ENCODE results near the gene RGS9BP. TPM values are rescaled to one million over a fixed set of nuclear protein-coding genes. Genes with fewer than 3 reads are reported as not detected.

The RGS9BP gene
- total RNA-seq, 2 experiments from 2014 or later: 0.14 TPM; not detected in 1

DNA sequence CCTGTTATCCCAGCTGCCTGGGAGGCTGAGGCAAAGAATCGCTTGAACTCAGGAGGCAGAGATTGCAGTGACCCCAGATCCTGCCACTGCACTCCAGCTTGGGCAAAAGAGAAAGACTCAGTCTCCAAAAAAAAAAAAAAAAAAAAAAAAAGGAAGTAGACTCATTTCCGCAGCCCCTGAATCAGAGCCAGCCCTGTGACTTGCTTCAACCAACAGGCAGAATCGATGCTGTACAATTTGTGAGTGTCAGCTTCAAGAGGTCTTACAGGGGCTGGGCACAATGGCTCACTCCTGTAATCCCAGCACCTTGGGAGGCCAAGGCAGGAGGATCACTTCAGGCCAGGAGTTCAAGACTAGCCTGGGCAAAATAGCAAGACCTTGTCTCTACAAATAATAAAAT is 13.5 kb upstream of the RGS9BP start:
- ATAC-seq (ENCODE audit: poor library complexity) (no peak), DNase-seq (no peak)
- Mint-ChIP-seq H3K4me1 (ENCODE audit: low read depth) (peaks cover 11% of the 10 kb centered on the region), H3K27ac (no peak overlapping the region), H3K36me3 (ENCODE audit: low read depth) (peaks cover 20% of the 10 kb centered on the region), H3K4me3 (no peak overlapping the region), H3K9me3 (no peaks in the 10 kb centered on the region), H3K27me3 (no peaks in the 10 kb centered on the region)
- no peak overlapping the region for H3K4me3 ChIP-seq (ENCODE audit: low read length)
- no peaks in the 10 kb centered on the region for H3K9me3 ChIP-seq (ENCODE audit: control insufficient read depth in 1 of 2, insufficient read depth in 1 of 2, low read length in 2 of 2)
- H3K27me3 ChIP-seq (ENCODE audit: control insufficient read depth in 1 of 2, insufficient read depth in 2 of 2, low read length in 2 of 2): no peaks in the 10 kb centered on the region
- POLR2A ChIA-PET: no interaction called here
- peaks cover 24% of the 10 kb centered on the region for H3K36me3 ChIP-seq (ENCODE audit: insufficient read depth, low read length)
- CTCF ChIA-PET: no interaction called here
- no peak overlapping the region for H3K27ac ChIP-seq (ENCODE audit: low read depth in 1 of 2, low read length in 2 of 2)
- no peaks in the 10 kb centered on the region for H3K4me1 ChIP-seq (ENCODE audit: insufficient read depth, low read length)
- TF ChIP-seq, protein P1, sequence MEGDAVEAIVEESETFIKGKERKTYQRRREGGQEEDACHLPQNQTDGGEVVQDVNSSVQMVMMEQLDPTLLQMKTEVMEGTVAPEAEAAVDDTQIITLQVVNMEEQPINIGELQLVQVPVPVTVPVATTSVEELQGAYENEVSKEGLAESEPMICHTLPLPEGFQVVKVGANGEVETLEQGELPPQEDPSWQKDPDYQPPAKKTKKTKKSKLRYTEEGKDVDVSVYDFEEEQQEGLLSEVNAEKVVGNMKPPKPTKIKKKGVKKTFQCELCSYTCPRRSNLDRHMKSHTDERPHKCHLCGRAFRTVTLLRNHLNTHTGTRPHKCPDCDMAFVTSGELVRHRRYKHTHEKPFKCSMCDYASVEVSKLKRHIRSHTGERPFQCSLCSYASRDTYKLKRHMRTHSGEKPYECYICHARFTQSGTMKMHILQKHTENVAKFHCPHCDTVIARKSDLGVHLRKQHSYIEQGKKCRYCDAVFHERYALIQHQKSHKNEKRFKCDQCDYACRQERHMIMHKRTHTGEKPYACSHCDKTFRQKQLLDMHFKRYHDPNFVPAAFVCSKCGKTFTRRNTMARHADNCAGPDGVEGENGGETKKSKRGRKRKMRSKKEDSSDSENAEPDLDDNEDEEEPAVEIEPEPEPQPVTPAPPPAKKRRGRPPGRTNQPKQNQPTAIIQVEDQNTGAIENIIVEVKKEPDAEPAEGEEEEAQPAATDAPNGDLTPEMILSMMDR (IDR thresholded peaks at IDR 0.05): no peak
- intact Hi-C loops (cut with DNase I, micrococcal nuclease): no loop called here

DNA sequence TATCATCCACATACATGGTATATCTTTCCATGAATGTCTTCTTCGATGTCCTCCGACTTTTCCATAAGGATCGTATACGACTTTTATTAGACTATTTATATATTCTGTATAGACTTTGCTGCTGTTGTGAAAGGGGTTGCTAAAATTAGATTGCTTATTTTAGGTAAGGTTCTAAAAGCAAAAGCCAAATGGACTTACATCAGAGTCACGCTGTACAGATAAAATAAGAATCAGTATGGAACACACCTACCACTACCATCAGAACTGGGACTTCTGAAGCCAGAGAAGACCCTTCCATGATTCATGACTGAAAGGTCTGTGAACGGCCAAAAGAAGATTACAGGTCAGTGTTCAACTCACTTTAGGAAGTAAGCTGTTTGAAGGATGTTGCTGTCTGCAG is 9.6 kb upstream of the RGS9BP start:
- intact Hi-C loops (cut with DNase I, micrococcal nuclease): no loop called here
- no peaks in the 10 kb centered on the region for H3K9me3 ChIP-seq (ENCODE audit: control insufficient read depth in 1 of 2, insufficient read depth in 1 of 2, low read length in 2 of 2)
- no peak for ATAC-seq (ENCODE audit: poor library complexity)
- H3K36me3 ChIP-seq (ENCODE audit: insufficient read depth, low read length): peaks cover 7% of the 10 kb centered on the region
- CTCF ChIA-PET: no interaction called here
- Mint-ChIP-seq H3K9me3 (no peaks in the 10 kb centered on the region), H3K36me3 (ENCODE audit: low read depth) (peaks cover 21% of the 10 kb centered on the region), H3K4me1 (ENCODE audit: low read depth) (peaks cover 27% of the 10 kb centered on the region), H3K27me3 (no peaks in the 10 kb centered on the region), H3K4me3 (no peak overlapping the region), H3K27ac (no peak overlapping the region)
- no peaks in the 10 kb centered on the region for H3K27me3 ChIP-seq (ENCODE audit: control insufficient read depth in 1 of 2, insufficient read depth in 2 of 2, low read length in 2 of 2)
- H3K4me1 ChIP-seq (ENCODE audit: insufficient read depth, low read length): peaks cover 12% of the 10 kb centered on the region
- DNase-seq: no peak
- H3K4me3 ChIP-seq (ENCODE audit: low read length): no peak overlapping the region
- TF ChIP-seq, protein P1 (IDR thresholded peaks at IDR 0.05): no peak
- no peak overlapping the region for H3K27ac ChIP-seq (ENCODE audit: low read depth in 1 of 2, low read length in 2 of 2)
- POLR2A ChIA-PET: interaction anchor here (1.3 kb wide), 1 partner anchor 9 kb away, joined by 4 read pairs; the partner anchor contains the start of gene ANKRD27

DNA sequence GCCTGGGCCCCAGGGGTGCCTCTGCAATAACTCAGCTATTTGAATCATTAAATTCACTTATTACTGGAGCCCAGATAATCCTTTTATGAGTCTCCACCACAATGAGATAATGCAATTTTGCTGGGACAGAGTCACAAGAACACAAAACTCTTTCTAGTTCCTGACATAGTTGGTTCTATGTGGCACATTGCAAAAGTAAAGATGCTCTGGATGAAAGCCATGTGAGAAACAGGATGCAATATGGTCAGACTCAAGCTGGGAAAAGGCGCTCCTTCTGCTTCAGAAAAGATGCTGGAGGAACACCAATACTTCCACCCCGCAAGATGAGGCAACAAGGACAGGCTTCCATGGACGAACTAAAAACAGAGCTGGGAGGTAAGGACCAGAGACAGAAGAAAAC is 6.3 kb upstream of the RGS9BP start:
- H3K9me3 Mint-ChIP-seq: no peaks in the 10 kb centered on the region
- ATAC-seq (ENCODE audit: poor library complexity) (no peak), DNase-seq (no peak)
- H3K9me3 ChIP-seq (ENCODE audit: control insufficient read depth in 1 of 2, insufficient read depth in 1 of 2, low read length in 2 of 2): no peaks in the 10 kb centered on the region
- peaks cover 39% of the 10 kb centered on the region for H3K4me1 ChIP-seq (ENCODE audit: insufficient read depth, low read length)
- intact Hi-C loops (cut with DNase I, micrococcal nuclease): no loop called here
- POLR2A ChIA-PET: no interaction called here
- peaks cover 48% of the 10 kb centered on the region for H3K4me1 Mint-ChIP-seq (ENCODE audit: low read depth)
- no peak overlapping the region for H3K4me3 ChIP-seq (ENCODE audit: low read length)
- no peaks in the 10 kb centered on the region for H3K27me3 Mint-ChIP-seq
- no peaks in the 10 kb centered on the region for H3K27me3 ChIP-seq (ENCODE audit: control insufficient read depth in 1 of 2, insufficient read depth in 2 of 2, low read length in 2 of 2)
- H3K36me3 Mint-ChIP-seq (ENCODE audit: low read depth): peaks cover 23% of the 10 kb centered on the region
- peaks cover 5% of the 10 kb centered on the region for H3K36me3 ChIP-seq (ENCODE audit: insufficient read depth, low read length)
- peak overlapping the region; percentile 49 for H3K27ac Mint-ChIP-seq
- TF ChIP-seq, protein P1 (IDR thresholded peaks at IDR 0.05): no peak
- H3K4me3 Mint-ChIP-seq: peak overlapping the region; percentile 54
- no peak overlapping the region for H3K27ac ChIP-seq (ENCODE audit: low read depth in 1 of 2, low read length in 2 of 2)
- CTCF ChIA-PET: no interaction called here
